ENCODE measurements around the gene GC.
"Not testable (repeated sequence)": the region's sequence is repeated elsewhere in the genome, so short reads cannot be mapped to it uniquely, and the experiment has no call there.

The GC gene

GRCh38 chr4:71765350-71765749, 18.5 kb downstream of the GC start:
- no peak for DNase-seq

- DNase-seq = no peak
Measured at GRCh38 chr4:71752383-71753042, 31.4 kb downstream of the GC start.

DNA sequence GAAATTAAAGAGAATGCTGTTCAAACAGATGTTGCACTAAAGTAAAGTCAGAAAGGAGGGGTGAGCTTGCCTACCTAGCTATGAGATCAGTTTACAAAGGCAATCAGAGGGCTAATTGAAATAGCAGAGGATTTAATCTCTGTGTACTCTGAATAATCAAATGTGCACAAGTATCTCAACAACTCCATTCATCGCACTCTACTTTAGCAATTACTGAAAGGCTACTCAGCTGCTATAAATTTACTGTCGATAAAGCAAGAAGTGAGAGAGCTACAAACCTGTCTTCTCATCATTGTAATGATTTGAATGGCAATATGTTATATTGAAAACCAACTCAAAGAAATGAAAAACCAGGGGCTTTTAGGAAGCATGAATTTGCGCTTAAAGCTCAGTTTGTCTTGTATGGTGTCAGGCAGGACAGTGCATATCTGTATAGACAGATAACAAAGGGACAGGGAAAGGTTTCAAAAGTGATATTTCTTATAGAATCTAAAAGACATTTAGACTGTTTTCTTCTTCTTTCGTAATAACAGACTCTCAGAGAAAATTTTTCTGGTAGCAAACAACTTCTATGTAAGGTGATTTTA, 34.8 kb downstream of the GC start:
- no peak for DNase-seq

DNA sequence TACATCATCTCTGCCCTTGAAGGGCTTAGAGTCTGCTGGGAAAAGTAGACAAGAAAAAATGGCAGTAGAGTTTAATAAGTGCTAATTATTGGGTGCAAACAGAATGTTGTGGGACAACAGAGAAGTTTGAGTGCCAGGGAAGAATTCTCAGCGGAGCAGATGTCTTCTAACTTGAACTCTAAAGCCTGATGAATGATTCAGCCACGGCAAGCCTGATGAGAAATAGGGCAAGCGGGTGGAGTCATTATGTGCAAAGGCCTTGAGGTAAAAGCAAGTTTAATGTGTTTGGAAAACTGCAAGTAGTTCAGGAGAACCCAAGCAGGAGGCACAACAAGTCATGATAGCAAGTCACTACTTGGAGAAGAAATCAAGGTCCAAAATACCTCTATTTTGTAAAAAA, 37.5 kb downstream of the GC start:
- DNase-seq = no peak

DNA sequence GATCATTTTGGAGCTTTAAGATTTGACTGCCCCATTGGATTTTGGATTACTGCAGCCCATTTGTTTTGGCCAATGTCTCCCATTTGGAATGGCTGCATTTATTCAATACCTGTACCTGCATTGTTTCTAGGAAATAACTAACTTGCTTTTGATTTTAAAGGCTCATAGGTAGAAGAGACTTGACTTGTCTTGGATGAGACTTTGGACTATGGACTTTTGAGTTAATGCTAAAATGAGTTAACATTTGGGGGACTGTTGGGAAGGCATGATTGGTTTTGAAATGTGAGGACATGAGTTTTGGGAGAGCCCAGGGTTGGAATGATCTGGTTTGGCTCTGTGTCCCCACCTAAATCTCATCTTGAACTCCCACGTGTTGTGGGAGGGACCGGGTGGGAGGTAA, 45.1 kb downstream of the GC start:
- DNase-seq = not testable (repeated sequence)

DNA sequence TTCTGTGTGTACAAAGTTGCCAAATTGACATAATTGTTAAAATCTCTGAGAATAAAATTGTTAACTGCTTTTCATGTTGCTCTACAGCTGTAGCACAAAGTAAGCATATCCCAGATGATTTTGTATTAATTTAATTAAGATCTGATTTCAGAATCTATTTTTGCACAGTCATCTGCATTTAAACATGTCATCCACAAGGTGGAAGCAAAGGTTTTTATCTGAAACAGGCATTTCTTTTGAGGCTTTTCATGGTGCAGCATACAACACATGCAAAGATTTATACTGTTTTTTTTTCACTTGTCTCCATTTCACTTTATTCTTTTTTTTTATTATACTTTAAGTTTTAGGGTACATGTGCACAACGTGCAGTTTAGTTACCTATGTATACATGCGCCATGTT, 51.2 kb downstream of the GC start:
- DNase-seq = peak; percentile 61 to 65

- DNase-seq = no peak
Measured at GRCh38 chr4:71732066-71732465, 51.8 kb downstream of the GC start.

DNA sequence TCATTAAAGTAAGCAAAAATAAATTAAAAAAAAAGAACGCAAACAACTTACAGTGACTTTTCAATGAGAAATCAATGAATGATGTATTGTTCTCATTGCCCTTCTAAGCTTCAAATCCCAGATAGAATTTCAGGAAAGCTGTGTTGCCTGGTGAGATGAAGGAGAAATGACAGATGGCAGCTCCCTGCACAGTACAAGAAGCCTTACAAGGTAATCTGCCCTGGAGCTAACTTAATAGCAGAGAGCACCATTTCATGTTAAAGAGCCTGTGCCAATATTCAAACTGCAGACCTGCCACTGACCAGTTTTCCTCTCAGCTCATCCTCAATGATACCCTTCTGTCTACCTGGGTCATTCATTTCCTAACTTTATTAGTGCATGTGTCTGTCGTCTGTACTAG, 54.0 kb downstream of the GC start:
- no peak for DNase-seq

GRCh38 chr4:71713611-71714203, 70.2 kb downstream of the GC start:
- peak; percentile 73 to 76 for DNase-seq

DNA sequence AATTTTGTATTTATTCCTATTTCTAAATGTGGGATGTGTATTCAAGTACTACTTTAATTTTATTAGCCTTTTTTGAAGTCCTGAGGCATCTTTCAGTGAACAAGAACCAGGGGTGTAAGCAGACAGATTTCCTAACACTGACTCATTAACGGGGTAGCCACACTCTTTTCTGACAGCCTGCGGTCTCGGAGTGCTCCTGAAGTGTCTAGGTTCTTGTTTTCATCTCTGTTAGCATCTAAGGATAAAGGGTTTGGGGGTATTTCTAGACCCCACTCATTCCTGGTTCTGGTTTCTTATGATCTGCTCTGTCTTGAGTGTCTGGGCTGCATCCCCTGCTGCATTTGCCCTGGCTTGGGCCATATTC, 71.9 kb downstream of the GC start:
- DNase-seq = no peak

- no peak for DNase-seq
Measured at GRCh38 chr4:71711044-71711984, 72.6 kb downstream of the GC start.

- DNase-seq = peak; percentile 11 to 41
Measured at GRCh38 chr4:71709961-71710360, 73.9 kb downstream of the GC start.

DNA sequence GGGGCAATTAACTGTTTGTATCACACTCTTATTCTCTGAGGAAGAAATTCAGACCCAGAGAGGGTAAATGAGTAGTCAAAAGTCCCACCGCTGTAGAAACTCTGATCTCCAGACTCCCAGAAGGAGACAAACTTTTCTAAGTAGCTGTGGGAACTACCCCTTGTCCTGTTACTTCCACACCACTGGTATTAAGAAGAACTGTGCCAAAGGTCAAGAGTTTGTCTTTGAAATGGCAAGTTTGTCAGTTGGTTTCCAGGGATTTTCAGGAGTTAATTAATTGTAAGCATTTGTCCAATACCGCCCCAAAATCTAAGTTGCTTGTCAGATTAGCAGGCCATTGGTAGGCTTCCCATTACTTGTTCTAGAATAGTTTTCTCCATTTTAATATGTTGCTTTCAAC, 85.7 kb downstream of the GC start:
- no peak for DNase-seq

DNA sequence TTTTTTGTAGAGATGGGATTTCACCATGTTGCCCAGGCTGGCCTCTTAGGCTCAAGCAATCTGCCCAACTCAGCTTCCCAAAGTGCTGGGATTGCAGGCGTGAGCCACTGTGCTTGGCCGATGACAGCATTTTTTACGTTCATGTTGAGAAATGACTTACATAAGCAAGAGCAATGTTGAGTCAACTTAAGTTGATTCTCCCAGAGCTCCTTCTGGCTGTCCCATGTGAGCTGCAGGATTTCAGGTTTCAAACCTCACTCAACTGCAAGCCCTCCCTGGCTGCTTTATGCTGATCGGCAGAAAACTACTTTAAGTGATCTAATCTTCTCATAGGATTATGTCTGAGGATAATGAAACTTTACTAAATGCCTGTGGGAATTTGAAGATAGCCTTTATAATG, 86.8 kb downstream of the GC start:
- no peak for DNase-seq

- DNase-seq = no peak
Measured at GRCh38 chr4:71694961-71695360, 88.9 kb downstream of the GC start.

DNA sequence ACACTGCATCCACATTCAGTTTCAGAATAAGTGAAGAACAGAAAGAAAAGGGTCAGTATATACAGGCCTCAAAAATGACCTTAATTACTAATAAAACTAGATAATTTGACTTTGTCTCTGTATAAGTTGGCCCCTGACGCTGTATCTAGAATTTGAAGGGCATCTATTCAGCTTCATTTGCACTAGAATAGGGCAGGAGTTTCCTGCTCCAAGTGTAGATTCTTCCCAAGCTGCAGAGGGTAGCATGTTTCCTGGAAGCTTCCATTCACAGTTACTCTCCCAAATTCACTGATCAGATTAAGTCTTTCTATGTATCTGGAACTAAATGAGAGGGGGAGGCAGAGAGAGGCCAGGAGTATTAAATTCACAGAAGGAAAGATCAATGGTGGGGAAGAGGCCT, 90.9 kb downstream of the GC start:
- no peak for DNase-seq

DNA sequence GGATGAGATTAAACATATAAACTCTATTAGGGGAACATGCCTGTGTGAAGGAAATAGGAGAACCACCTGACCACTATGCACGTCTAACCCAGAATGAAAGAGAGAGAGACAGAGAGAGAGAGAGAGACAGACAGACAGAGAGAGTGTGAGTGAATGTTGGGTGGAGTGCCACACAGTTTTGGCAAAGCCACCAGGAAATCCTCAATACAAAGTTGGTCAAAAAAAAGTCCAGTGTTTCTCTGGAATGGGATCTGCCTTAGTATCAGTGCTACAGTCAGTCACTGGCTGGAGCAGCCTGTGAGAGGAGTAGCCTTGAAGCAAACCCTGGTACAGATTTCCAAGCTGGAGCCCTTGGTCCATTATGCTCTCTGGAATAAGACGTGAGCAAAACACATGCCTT, 91.7 kb downstream of the GC start:
- no peak for DNase-seq
